Measurements from ENCODE around the gene DEDD2. TPM values are rescaled to one million over a fixed set of nuclear protein-coding genes. Genes with fewer than 3 reads are reported as not detected.

DEDD2 gene
- total RNA-seq, 1 experiment from 2014 or later, result 34.4 TPM

DNA sequence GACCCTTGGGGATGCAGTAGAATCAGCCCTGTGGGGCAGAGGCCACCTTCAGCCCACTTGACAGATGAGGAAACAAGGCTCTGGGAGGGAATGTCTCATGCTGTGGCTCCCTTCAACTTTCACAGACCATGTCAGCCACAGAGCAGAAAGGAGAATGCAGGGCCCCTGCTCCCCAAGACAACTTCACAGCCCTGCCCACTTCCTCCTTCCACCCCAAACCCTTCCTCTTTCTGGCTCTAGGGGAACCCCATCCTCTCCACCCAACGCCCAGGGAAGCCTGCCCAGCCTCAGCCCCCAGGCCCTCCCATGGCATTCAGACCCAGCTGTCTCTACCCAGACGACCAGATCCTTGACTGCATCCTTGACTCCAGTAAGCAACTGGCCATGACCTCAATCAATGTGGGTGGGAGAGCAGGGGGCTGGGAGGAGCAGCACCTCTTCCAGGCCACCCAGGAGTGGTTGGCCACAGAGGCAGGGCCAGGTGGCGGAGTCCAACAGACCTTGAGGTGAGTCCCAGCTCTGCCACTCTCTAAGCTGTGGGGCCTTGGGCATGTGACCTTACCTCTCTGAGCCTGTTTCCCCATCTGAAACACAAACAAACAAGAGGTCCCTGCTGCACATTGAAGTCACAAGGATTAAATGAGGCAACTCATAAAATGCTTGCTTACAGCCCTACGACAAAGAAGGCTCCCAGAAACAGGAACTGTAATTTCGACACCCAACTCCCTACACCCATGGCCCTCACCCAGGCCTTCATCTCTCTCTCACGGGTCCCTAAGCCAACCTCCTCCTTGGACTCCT is 15.8 kb downstream of the DEDD2 start:
- ATAC-seq (no peak), DNase-seq (no peak)
- Histone ChIP-seq H3K4me3 (ENCODE audit: low read length) (no peak overlapping the region), H4K20me1 (ENCODE audit: low read length) (no peaks in the 10 kb centered on the region), H3K27ac (ENCODE audit: low read length) (no peak overlapping the region), H3K9me2 (replicated peaks; ENCODE audit: low read length) (no peaks in the 10 kb centered on the region), H3K36me3 (ENCODE audit: low read depth, low read length) (peaks cover 11% of the 10 kb centered on the region; the same call in 1 of the 2 replicates), H3F3A (ENCODE audit: low read length, unreplicated experiment) (no peaks in the 10 kb centered on the region), H3K4me1 (ENCODE audit: insufficient read depth, low read length) (peaks cover 7% of the 10 kb centered on the region), H3K9me3 (ENCODE audit: low read length) (no peaks in the 10 kb centered on the region), H3K79me2 (ENCODE audit: low read length) (peaks cover 50% of the 10 kb centered on the region), H3K9ac (ENCODE audit: low read length) (no peak overlapping the region), H3K27me3 (ENCODE audit: low read length) (no peaks in the 10 kb centered on the region), H2AFZ (ENCODE audit: low read length) (no peak overlapping the region), H3K4me2 (ENCODE audit: low read length) (no peak overlapping the region)
- CTCF ChIA-PET, result no interaction called here
- POLR2A ChIA-PET (ENCODE audit: unreplicated experiment), result no interaction called here
- BruUV-seq (replicated peaks), result no TSS peak
- intact Hi-C loops (cut with micrococcal nuclease), result no loop called here
- TF ChIP-seq, protein P1, sequence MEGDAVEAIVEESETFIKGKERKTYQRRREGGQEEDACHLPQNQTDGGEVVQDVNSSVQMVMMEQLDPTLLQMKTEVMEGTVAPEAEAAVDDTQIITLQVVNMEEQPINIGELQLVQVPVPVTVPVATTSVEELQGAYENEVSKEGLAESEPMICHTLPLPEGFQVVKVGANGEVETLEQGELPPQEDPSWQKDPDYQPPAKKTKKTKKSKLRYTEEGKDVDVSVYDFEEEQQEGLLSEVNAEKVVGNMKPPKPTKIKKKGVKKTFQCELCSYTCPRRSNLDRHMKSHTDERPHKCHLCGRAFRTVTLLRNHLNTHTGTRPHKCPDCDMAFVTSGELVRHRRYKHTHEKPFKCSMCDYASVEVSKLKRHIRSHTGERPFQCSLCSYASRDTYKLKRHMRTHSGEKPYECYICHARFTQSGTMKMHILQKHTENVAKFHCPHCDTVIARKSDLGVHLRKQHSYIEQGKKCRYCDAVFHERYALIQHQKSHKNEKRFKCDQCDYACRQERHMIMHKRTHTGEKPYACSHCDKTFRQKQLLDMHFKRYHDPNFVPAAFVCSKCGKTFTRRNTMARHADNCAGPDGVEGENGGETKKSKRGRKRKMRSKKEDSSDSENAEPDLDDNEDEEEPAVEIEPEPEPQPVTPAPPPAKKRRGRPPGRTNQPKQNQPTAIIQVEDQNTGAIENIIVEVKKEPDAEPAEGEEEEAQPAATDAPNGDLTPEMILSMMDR (conservative IDR thresholded peaks at IDR 0.05; ENCODE audit: low read depth, low read length), result no peak
- TF ChIP-seq EZH2 (IDR thresholded peaks at IDR 0.05; ENCODE audit: low read length, unreplicated experiment), result no peak
- no peak for TF ChIP-seq EZH2phosphoT487 (IDR thresholded peaks at IDR 0.05; ENCODE audit: borderline replicate concordance, low read length)

GRCh38 chr19:42200116-42200715 is 17.3 kb downstream of the DEDD2 start:
- Histone ChIP-seq H3K4me3 (ENCODE audit: low read length) (no peak overlapping the region), H3K9me3 (ENCODE audit: low read length) (no peaks in the 10 kb centered on the region), H3K4me2 (ENCODE audit: low read length) (no peak overlapping the region), H3K4me1 (ENCODE audit: insufficient read depth, low read length) (no peaks in the 10 kb centered on the region), H3K36me3 (ENCODE audit: low read depth, low read length) (peaks cover 5% of the 10 kb centered on the region; the same call in 1 of the 2 replicates), H3K9ac (ENCODE audit: low read length) (no peak overlapping the region), H3K79me2 (ENCODE audit: low read length) (peaks cover 37% of the 10 kb centered on the region), H3F3A (ENCODE audit: low read length, unreplicated experiment) (no peaks in the 10 kb centered on the region), H3K27me3 (ENCODE audit: low read length) (no peaks in the 10 kb centered on the region), H3K9me2 (replicated peaks; ENCODE audit: low read length) (no peaks in the 10 kb centered on the region), H4K20me1 (ENCODE audit: low read length) (no peaks in the 10 kb centered on the region), H2AFZ (ENCODE audit: low read length) (no peak overlapping the region), H3K27ac (ENCODE audit: low read length) (no peak overlapping the region)
- ChIA-PET CTCF (no interaction called here), POLR2A (ENCODE audit: unreplicated experiment) (no interaction called here)
- intact Hi-C loops (cut with micrococcal nuclease), result no loop called here
- ATAC-seq (no peak), DNase-seq (no peak)
- no TSS peak for BruUV-seq (replicated peaks)
- no peak for TF ChIP-seq EZH2phosphoT487 (IDR thresholded peaks at IDR 0.05; ENCODE audit: borderline replicate concordance, low read length)
- TF ChIP-seq EZH2 (IDR thresholded peaks at IDR 0.05; ENCODE audit: low read length, unreplicated experiment), result no peak
- TF ChIP-seq, protein P1 (conservative IDR thresholded peaks at IDR 0.05; ENCODE audit: low read depth, low read length), result no peak
